ENCODE results near the gene TMEM31. TPM values are rescaled to one million over a fixed set of nuclear protein-coding genes. Genes with fewer than 3 reads are reported as not detected.

The TMEM31 gene
- polyA plus RNA-seq, 1 of the 3 experiments (the other 2 are of a cell fraction) = not detected

DNA sequence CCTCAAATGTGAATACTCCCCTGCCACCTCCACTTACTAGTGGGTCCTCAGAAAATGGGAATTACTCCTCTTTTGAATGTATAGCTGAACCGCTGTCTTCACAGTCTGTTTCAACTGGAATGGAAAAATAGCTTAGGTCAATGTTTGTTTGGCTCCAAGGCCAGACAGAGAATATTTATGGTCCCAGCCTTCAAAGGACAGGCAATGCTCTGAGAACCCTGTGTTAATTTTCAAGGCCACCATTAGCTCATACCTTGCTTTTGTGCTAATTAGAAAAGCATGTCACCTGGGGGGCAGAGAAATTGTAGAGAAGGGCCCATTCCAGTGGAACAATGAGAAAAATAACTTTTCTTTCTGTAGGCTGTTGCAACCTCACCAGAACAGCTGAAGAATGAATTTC lies 19.6 kb upstream of the TMEM31 start:
- Histone ChIP-seq H3K4me2 (no peak overlapping the region), H3K9ac (no peak overlapping the region), H3K79me2 (ENCODE audit: insufficient read depth) (peaks cover 4% of the 10 kb centered on the region), H4K20me1 (ENCODE audit: insufficient read depth) (no peaks in the 10 kb centered on the region), H3K4me1 (ENCODE audit: control insufficient read depth in 1 of 2, insufficient read depth in 2 of 2, low read depth in 1 of 2, low read length in 1 of 2) (no peaks in the 10 kb centered on the region), H2AFZ (ENCODE audit: low read depth) (no peak overlapping the region), H3K36me3 (replicated peaks in 1 of 2; ENCODE audit: control insufficient read depth in 1 of 2, insufficient read depth in 2 of 2, low read length in 1 of 2) (no peaks in the 10 kb centered on the region), H3K27me3 (ENCODE audit: insufficient read depth) (no peaks in the 10 kb centered on the region), H3K9me3 (no peaks in the 10 kb centered on the region), H3K27ac (ENCODE audit: low read depth in 2 of 2, low read length in 1 of 2) (no peak overlapping the region), H3F3A (replicated peaks; ENCODE audit: insufficient read depth) (peaks cover 10% of the 10 kb centered on the region), H3K9me2 (no peaks in the 10 kb centered on the region), H3K4me3 (ENCODE audit: low read depth in 2 of 2, low read length in 1 of 2) (no peak overlapping the region)
- TF ChIP-seq NFIC (IDR thresholded peaks at IDR 0.05; ENCODE audit: borderline replicate concordance) (no peak), FOXM1 (IDR thresholded peaks at IDR 0.05; ENCODE audit: low read depth) (no peak), YY1 (IDR thresholded peaks at IDR 0.05; ENCODE audit: low read depth) (no peak), GATA2 (CRISPR knock-in tag; IDR thresholded peaks at IDR 0.05) (no peak), GABPA (IDR thresholded peaks at IDR 0.05; ENCODE audit: low read depth) (no peak), SMC3 (IDR thresholded peaks at IDR 0.05; ENCODE audit: low read depth, low read length) (no peak), RCOR1 (IDR thresholded peaks at IDR 0.05; ENCODE audit: low read length) (no peak), ELF1 (IDR thresholded peaks at IDR 0.05) (no peak), FOSL2 (IDR thresholded peaks at IDR 0.05; ENCODE audit: borderline replicate concordance, low read depth) (no peak), TEAD4 (IDR thresholded peaks at IDR 0.05; ENCODE audit: borderline replicate concordance, insufficient read depth) (no peak), MAX (IDR thresholded peaks at IDR 0.05; ENCODE audit: low read depth) (no peak)
- CTCF ChIA-PET = interaction anchor here (1.3 to 2.6 kb wide), 6 partner anchors 12 to 85 kb away, joined by 3 to 11 read pairs (median 4); partner anchors contain the start of gene PLP1
- 25% methylated on average over 1 of the region's 1 CpG for WGBS (ENCODE audit: low lambda C conversion rate)
- DNase-seq = no peak
- POLR2A ChIA-PET = no interaction called here

- no peak overlapping the region for H3K9ac ChIP-seq
- ChIA-PET CTCF (interaction anchor here (1.2 to 2.1 kb wide), 2 partner anchors 76 to 119 kb away, joined by 3 to 7 read pairs; no protein-coding TSS in a partner anchor), POLR2A (no interaction called here)
- H2AFZ ChIP-seq (ENCODE audit: low read depth) = no peak overlapping the region
- H3F3A ChIP-seq (replicated peaks; ENCODE audit: insufficient read depth) = no peaks in the 10 kb centered on the region
- H3K36me3 ChIP-seq (replicated peaks in 1 of 2; ENCODE audit: control insufficient read depth in 1 of 2, insufficient read depth in 2 of 2, low read length in 1 of 2) = no peaks in the 10 kb centered on the region
- peaks cover 10% of the 10 kb centered on the region; the same call in 1 of the 2 replicates for H3K27me3 ChIP-seq (ENCODE audit: insufficient read depth)
- H3K4me2 ChIP-seq = no peak overlapping the region
- no peaks in the 10 kb centered on the region for H3K79me2 ChIP-seq (ENCODE audit: insufficient read depth)
- no peaks in the 10 kb centered on the region for H4K20me1 ChIP-seq (ENCODE audit: insufficient read depth)
- no peak for DNase-seq
- TF ChIP-seq FOXM1 (IDR thresholded peaks at IDR 0.05; ENCODE audit: low read depth) (no peak), SMC3 (IDR thresholded peaks at IDR 0.05; ENCODE audit: low read depth, low read length) (no peak), USF2 (IDR thresholded peaks at IDR 0.05; ENCODE audit: borderline replicate concordance, low read depth, low read length) (no peak), YY1 (IDR thresholded peaks at IDR 0.05; ENCODE audit: low read depth) (no peak), MEF2A (IDR thresholded peaks at IDR 0.05; ENCODE audit: borderline replicate concordance, low read depth) (no peak), FOXJ3 (CRISPR knock-in tag; IDR thresholded peaks at IDR 0.05) (no peak), TCF12 (IDR thresholded peaks at IDR 0.05) (no peak), SIN3A (IDR thresholded peaks at IDR 0.05; ENCODE audit: borderline replicate concordance, low read depth, low read length) (no peak)
- TF ChIP-seq, protein P1, sequence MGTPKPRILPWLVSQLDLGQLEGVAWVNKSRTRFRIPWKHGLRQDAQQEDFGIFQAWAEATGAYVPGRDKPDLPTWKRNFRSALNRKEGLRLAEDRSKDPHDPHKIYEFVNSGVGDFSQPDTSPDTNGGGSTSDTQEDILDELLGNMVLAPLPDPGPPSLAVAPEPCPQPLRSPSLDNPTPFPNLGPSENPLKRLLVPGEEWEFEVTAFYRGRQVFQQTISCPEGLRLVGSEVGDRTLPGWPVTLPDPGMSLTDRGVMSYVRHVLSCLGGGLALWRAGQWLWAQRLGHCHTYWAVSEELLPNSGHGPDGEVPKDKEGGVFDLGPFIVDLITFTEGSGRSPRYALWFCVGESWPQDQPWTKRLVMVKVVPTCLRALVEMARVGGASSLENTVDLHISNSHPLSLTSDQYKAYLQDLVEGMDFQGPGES (IDR thresholded peaks at IDR 0.05; ENCODE audit: low read depth, low read length) = no peak
- no peak overlapping the region for H3K27ac ChIP-seq (ENCODE audit: low read depth in 2 of 2, low read length in 1 of 2)
- no peaks in the 10 kb centered on the region for H3K9me3 ChIP-seq
- H3K4me3 ChIP-seq (ENCODE audit: low read depth in 2 of 2, low read length in 1 of 2) = no peak overlapping the region
- no peaks in the 10 kb centered on the region for H3K9me2 ChIP-seq
- no peaks in the 10 kb centered on the region for H3K4me1 ChIP-seq (ENCODE audit: control insufficient read depth in 1 of 2, insufficient read depth in 2 of 2, low read depth in 1 of 2, low read length in 1 of 2)
Observed at GRCh38 chrX:103697687-103698086, 13.0 kb upstream of the TMEM31 start.
